ENCODE measurements around the gene ARMC10.
"Not testable (repeated sequence)": the region's sequence is repeated elsewhere in the genome, so short reads cannot be mapped to it uniquely, and the experiment has no call there.

Gene ARMC10

DNA sequence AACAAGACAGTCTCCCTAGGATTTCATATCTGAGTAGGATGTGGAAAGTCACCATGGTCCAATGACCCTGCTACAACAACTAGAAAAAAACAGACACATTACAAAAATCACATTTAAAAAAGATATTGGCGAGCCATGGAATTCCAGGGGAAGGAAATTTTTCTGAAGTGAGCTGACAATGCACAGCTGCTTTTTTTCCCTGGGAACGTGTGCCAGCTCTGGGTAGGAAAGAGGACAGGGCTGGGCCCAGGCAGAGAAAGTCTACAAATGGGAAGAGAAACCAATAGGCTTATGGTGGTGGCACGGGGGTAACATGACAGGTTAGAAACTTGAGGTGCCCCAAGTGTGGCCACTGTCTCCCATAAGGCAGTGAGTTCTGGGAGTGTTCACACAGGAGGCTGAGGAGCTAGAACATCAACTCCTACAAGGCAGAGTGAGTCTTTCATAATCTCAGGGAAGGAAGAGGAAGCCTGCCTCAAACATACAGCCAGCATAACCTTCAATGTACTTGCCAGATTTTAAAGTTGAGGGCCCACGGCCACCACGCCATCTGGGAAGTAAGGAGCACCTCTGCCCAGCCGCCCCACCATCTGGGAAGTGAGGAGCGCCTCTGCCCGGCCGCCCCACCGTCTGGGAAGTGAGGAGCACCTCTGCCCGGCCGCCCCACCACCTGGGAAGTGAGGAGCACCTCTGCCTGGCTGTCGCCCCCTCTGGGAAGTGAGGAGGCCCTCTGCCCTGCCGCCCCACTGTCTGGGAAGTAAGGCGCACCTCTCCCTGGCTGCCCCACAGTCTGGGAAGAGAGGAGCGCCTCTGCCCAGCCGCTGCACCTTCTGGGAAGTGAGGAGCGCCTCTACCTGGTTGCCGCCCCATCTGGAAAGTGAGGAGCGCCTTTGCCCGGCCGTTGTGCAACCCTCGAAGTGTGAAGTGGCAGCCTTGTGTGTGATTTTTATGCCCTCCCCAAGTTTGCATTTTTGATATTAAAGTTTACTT lies 6.2 kb upstream of the ARMC10 start:
- Histone ChIP-seq H3K27ac (no peak overlapping the region), H3K4me3 (no peak overlapping the region)
- DNase-seq (ENCODE audit: low spot score), result no peak
- TF ChIP-seq, protein P1, sequence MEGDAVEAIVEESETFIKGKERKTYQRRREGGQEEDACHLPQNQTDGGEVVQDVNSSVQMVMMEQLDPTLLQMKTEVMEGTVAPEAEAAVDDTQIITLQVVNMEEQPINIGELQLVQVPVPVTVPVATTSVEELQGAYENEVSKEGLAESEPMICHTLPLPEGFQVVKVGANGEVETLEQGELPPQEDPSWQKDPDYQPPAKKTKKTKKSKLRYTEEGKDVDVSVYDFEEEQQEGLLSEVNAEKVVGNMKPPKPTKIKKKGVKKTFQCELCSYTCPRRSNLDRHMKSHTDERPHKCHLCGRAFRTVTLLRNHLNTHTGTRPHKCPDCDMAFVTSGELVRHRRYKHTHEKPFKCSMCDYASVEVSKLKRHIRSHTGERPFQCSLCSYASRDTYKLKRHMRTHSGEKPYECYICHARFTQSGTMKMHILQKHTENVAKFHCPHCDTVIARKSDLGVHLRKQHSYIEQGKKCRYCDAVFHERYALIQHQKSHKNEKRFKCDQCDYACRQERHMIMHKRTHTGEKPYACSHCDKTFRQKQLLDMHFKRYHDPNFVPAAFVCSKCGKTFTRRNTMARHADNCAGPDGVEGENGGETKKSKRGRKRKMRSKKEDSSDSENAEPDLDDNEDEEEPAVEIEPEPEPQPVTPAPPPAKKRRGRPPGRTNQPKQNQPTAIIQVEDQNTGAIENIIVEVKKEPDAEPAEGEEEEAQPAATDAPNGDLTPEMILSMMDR (IDR thresholded peaks at IDR 0.05), result no peak

DNA sequence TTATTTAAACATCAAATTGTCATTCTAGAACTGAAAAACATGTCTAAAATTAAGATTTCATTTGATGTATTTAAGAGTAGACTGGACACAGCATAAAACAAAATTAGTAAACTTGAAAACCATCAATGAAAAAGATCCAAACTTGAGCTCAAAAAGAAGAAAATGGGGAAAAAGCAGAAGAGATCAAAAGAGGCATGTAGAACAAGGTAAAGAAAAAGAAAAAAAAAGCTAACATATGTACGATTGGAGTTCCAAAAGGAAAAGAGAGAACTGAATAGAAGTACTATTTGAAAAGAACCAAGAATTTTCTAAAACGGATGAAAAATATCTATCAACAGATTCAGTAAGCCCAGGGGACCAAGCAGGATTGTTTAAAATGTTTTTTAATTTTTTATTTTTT lies 3.9 kb upstream of the ARMC10 start:
- TF ChIP-seq, protein P1 (IDR thresholded peaks at IDR 0.05), result no peak
- no peak overlapping the region for H3K4me3 ChIP-seq
- H3K27ac ChIP-seq, result no peak overlapping the region
- no peak for DNase-seq (ENCODE audit: low spot score)

DNA sequence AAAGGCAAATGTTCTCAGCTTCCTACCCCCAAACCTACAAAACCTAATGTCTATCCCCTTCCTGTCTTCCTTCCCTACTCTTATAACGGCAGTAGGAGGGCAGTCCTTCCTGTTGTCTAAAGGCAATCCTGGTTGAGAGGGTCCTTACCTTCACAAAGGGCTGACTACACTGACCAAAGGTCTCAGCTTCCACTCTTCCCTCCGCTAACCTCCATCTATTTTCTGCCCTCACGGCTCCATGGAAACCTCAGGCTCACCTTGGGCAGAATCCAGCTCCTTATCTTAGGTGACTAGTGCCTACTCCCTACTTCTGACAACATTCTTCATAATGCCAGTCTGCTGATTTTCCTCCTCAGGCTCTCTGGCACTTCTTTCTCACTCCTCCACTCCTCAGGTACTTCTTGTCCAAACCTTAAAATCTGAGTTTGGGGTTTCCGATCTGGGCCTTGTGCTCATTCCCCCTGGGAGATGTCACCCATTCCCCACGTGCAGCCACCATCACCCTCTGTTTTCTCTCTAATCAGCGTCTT lies 886 bp upstream of the ARMC10 start:
- TF ChIP-seq, protein P1 (IDR thresholded peaks at IDR 0.05), result no peak
- DNase-seq (ENCODE audit: low spot score), result no peak
- H3K27ac ChIP-seq, result peak overlapping the region; percentile 84 to 97
- H3K4me3 ChIP-seq, result peak overlapping the region; percentile 97

DNA sequence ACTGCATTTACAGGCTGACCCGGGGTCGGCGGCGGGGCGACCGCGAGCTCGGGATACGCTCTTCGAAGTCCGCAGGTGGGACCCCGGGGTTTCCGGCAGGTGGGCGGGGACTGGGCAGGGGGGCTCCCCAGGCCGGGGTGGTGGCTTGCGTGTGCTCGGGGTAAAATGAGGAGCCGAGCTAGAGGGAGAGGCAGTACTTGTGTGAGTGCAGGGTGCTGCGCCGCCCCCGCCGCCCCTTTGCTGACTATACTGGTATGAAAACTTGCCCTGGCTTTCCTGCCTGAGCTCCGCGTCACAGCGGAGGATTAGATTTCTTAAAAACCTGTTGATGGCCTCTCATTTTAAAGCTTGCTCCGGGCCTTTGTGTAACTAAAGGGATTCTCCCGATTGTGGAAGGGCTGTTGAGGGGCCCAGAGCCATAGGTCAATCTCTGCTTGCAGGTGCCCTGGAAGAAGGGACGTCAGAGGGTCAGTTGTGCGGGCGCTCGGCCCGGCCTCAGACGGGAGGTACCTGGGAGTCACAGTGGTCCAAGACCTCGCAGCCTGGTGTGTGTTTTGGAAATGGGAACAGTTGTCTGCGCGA lies 488 bp downstream of the ARMC10 start:
- peak; percentile 84 for DNase-seq (ENCODE audit: low spot score)
- TF ChIP-seq, protein P1 (IDR thresholded peaks at IDR 0.05), result no peak
- H3K27ac ChIP-seq, result peak overlapping the region; percentile 84 to 97
- H3K4me3 ChIP-seq, result peak overlapping the region; percentile 97

DNA sequence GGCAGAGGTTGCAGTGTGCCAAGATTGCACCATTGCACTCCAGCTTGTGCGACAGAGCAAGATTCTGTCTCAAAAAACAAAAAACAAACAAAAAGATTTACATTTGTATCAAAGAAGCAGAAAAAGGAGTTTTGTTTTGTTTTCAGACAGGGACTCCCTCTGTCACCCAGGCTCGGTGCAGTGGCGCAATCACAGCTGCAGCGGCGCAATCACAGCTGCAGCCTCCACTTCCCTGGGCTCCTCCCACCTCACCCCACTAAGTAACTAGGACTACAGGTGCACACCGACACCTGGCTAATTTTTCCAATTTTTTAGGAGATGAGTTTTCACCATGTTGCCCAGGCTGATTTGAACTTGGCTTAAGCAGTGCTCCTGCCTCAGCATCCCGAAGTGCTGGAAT lies 1.8 kb downstream of the ARMC10 start:
- no peak for DNase-seq (ENCODE audit: low spot score)
- TF ChIP-seq, protein P1 (IDR thresholded peaks at IDR 0.05), result no peak
- no peak overlapping the region for H3K4me3 ChIP-seq
- H3K27ac ChIP-seq, result no peak overlapping the region

DNA sequence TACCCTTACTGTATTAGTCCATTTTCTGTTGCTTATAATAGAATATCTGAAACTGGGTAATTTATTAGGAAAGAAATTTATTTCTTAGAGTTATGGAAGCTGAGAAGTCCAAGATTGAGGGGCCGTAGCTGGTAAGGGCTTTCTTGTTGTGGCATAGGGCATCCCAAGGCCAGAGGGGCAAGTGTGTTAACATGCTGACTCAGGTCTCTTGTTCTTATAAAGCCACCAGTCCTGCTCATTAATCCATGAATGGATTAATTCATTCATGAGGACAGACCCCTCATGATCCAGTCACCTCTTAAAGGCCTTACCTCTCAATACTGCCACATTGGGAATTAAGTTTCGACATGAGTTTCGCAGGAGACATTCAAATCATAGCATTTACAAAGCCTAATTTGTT lies 2.4 kb downstream of the ARMC10 start:
- TF ChIP-seq, protein P1 (IDR thresholded peaks at IDR 0.05), result no peak
- DNase-seq (ENCODE audit: low spot score), result no peak
- Histone ChIP-seq H3K27ac (no peak overlapping the region), H3K4me3 (no peak overlapping the region)

DNA sequence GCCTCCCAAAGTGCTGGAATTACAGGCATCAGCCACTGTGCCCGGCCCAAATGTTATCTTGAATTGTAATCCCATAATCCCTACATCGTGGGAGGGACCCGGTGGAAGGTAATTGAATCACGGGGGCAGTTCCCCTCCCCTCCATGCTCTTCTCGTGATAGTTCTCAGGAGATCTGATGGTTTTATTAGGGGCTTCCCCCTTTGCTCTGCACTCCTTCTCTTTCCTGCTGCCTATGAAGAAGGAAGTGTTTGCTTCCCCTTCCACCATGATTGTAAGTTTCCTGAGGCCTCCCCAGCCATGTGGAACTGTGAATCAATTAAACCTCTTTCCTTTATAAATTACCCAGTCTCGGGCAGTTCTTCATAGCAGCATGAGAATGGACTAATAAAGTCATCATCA lies 3.3 kb downstream of the ARMC10 start:
- not testable (repeated sequence) for H3K27ac ChIP-seq; H3K4me3 ChIP-seq; DNase-seq (ENCODE audit: low spot score)

Measured in coronary artery (tissue), 2 donors.